Measurements from ENCODE around the gene DKK1.

The DKK1 gene, protein sequence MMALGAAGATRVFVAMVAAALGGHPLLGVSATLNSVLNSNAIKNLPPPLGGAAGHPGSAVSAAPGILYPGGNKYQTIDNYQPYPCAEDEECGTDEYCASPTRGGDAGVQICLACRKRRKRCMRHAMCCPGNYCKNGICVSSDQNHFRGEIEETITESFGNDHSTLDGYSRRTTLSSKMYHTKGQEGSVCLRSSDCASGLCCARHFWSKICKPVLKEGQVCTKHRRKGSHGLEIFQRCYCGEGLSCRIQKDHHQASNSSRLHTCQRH

DNA sequence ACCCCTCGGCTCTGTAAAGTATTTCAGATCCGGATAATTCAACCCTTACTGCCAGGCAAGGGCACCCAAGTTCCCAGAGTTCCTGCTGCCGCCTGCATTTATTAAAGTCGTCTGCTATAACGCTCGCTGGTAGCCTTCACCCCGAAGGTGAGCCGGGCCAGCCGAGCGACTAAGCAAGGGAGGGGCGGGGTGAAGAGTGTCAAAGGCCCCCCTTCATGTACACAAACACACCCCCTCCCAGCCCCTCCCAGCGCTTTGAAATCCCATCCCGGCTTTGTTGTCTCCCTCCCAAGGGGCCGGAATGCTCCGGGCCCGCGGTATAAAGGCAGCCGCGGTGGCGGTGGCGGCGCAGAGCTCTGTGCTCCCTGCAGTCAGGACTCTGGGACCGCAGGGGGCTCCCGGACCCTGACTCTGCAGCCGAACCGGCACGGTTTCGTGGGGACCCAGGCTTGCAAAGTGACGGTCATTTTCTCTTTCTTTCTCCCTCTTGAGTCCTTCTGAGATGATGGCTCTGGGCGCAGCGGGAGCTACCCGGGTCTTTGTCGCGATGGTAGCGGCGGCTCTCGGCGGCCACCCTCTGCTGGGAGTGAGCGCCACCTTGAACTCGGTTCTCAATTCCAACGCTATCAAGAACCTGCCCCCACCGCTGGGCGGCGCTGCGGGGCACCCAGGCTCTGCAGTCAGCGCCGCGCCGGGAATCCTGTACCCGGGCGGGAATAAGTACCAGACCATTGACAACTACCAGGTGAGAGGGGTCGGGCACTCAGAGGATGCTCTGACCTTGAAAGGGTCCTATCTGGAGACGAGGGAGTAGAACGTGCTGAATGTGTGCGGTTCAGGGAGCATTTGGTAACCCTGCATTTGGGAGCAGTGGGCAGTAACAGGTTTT lies at the start of gene DKK1:
Gene DKK1 (plus strand): TSS at position 349 of the 889 bp plus-strand sequence. CDS start 154 bp downstream, at position 503.
- DNase-seq (ENCODE audit: insufficient read length, low spot score): peak; percentile 82
- no peak for FAIRE-seq

GRCh38 chr10:52265131-52265926 lies 48.8 kb upstream of the DKK1 start:
- DNase-seq (ENCODE audit: insufficient read length, low spot score) (no peak), FAIRE-seq (no peak)

GRCh38 chr10:52266858-52267257 lies 47.2 kb upstream of the DKK1 start:
- FAIRE-seq: no peak
- DNase-seq (ENCODE audit: insufficient read length, low spot score): no peak

GRCh38 chr10:52268790-52269189 lies 45.3 kb upstream of the DKK1 start:
- no peak for FAIRE-seq
- DNase-seq (ENCODE audit: insufficient read length, low spot score): no peak

- FAIRE-seq: no peak
- DNase-seq (ENCODE audit: insufficient read length, low spot score): no peak
These were observed 44.8 kb upstream of the DKK1 start for GRCh38 chr10:52269233-52269632.

DNA sequence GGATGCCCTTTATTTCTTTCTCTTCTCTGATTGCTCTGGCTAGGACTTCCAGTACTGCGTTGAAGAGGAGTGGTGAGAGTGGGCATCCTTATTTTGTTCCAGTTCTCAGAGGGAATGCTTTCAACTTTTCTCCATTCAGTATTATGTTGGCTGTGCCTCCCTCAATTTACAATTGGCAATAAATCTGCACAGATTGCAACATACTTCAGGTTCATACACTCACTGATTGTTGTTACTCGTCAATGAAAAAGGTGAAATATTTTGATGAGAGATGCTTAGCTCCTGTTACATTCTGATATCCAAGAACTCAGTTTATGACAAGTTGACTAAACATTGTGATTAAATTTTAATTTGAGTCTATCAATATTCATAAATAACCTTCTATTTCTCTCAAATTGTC lies 37.9 kb upstream of the DKK1 start:
- DNase-seq (ENCODE audit: insufficient read length, low spot score) (no peak), FAIRE-seq (no peak)

GRCh38 chr10:52276986-52277385 lies 37.1 kb upstream of the DKK1 start:
- DNase-seq (ENCODE audit: insufficient read length, low spot score): no peak
- no peak for FAIRE-seq

DNA sequence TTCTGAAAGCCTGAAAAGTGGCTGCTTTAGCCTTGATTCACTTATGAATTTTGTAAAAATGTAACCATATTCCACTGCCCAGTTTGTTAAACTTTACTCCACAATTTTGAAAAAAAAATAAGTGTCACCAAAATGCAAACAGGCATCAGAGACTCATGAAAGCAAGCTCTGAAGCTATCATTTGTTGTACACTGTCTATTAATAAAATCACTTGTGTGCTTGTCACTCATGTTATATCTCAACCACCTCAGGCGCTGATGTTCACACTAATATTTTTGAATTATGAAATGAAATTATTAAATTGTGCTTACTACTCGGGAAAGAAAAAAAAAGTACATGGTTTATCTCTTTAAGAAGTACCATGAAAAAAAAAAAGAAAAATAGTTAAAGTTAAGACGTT lies 34.5 kb upstream of the DKK1 start:
- DNase-seq (ENCODE audit: insufficient read length, low spot score) (no peak), FAIRE-seq (no peak)

DNA sequence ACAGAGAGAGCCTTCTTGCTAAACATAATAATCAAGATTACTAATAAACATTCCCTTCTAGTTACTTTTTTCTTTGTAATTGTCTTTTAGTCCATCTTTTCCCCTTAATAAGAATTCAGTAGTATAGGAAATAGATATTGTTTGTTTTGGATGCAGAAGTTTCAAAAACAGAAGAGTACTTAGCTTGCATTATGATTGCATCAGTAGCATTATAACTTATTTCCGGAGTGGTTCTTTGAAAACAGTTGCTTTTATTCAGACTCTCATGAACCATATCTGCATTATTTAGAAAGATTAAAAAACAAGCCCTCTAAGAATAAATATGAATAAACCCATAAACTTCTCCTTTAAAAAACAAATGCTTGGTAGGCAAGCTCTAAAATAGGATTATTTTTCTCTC lies 34.0 kb upstream of the DKK1 start:
- DNase-seq (ENCODE audit: insufficient read length, low spot score) (no peak), FAIRE-seq (no peak)

DNA sequence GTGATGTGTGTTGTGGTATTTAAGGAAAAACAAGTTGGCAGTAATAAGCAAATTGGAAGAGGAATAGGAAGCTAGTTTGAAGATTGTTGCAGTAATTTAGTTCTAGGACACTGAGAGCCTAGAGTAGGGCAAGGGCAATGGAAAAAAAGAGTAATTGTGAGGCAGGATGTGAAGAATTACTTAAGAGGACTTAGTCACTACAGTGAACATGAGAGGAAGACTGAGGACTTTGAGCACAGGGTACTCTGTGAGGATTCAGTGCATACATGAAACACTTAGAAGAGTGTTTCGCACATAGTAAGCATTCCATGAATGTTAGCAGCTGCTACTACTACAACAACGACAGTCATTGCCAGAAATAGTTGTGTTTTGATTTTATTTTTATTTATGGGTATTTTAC lies 30.9 kb upstream of the DKK1 start:
- FAIRE-seq (no peak), DNase-seq (ENCODE audit: insufficient read length, low spot score) (no peak)

DNA sequence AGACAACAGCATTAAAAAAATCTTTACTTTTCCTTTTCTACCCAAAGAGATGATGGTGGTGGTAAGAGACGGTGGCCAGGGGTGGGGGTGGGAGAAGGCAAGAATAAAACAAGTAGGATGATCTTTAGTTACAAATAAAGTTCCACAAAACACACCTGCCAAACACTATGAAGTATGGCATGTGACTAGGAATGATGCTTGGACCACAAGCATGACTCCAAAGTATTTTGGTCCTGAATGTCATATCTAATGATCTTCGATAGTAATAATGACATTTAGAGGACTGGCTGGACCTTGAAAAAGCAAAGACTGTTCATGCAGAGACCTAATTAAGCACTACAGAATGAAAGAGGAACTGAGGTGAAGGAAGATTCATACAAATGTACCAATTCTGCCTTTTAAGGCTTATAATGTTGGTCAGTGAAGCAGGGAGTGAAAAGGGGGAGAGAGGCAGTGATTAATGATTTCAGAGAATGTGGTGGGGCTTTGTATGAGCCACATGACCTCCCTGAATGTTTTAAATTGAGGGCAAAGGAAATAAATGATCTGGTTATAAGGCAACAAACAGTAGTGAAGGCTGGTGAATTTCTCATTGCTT lies 29.6 kb upstream of the DKK1 start:
- no peak for DNase-seq (ENCODE audit: insufficient read length, low spot score)
- FAIRE-seq: no peak

DNA sequence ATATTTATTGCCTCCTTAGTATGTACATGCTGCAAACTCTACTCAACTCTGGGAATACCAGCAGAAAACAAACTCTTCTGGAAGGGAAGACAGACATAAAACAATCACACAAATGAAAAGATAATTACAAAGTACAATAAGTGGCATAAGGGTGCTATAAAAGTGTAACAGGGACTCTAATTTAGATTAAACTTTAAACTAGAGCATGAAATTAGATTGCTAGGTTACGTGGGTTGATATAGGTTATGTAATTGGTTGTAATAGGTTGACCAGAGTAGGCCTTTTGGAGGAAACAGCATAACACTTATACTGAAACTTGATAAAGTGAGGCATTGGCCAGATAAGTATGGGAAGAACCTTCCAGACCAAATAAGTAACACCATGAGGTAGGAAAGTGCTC lies 26.2 kb upstream of the DKK1 start:
- FAIRE-seq: no peak

GRCh38 chr10:52297747-52298146 lies 16.3 kb upstream of the DKK1 start:
- DNase-seq (ENCODE audit: insufficient read length, low spot score): no peak
- FAIRE-seq: no peak

More for the DNA sequence above, 26.2 kb upstream of the DKK1 start:
- DNase-seq (ENCODE audit: insufficient read length, low spot score): no peak

- no peak for DNase-seq (ENCODE audit: insufficient read length, low spot score)
- no peak for FAIRE-seq
These were observed 13.3 kb upstream of the DKK1 start for GRCh38 chr10:52300599-52301277.

GRCh38 chr10:52308251-52309031 lies 5.6 kb upstream of the DKK1 start:
- DNase-seq (ENCODE audit: insufficient read length, low spot score): peak; percentile 67
- no peak for FAIRE-seq

GRCh38 chr10:52312942-52313255 lies 1.2 kb upstream of the DKK1 start:
- DNase-seq (ENCODE audit: insufficient read length, low spot score): no peak

GRCh38 chr10:52313256-52313932 lies 687 bp upstream of the DKK1 start:
- DNase-seq (ENCODE audit: insufficient read length, low spot score) (no peak), FAIRE-seq (no peak)

More at GRCh38 chr10:52312942-52313255, 1.2 kb upstream of the DKK1 start:
- no peak for FAIRE-seq

GRCh38 chr10:52314822-52315552 lies 906 bp downstream of the DKK1 start:
- FAIRE-seq: no peak
- DNase-seq (ENCODE audit: insufficient read length, low spot score): no peak
